ENCODE results near the gene TBC1D3I.
"Not testable (repeated sequence)": the region's sequence is repeated elsewhere in the genome, so short reads cannot be mapped to it uniquely, and the experiment has no call there.

- TF ChIP-seq CTCF (IDR thresholded peaks at IDR 0.05); POLR2A (IDR thresholded peaks at IDR 0.05; ENCODE audit: low read depth); POLR2AphosphoS5 (IDR thresholded peaks at IDR 0.05); EP300 (IDR thresholded peaks at IDR 0.05): not testable (repeated sequence)
These were observed 19.8 kb upstream of the TBC1D3I start for GRCh38 chr17:36284219-36284618.

Data from esophagus muscularis mucosa (tissue), 4 donors.